Measurements from ENCODE around the gene P2RY13. TPM values are rescaled to one million over a fixed set of nuclear protein-coding genes. Genes with fewer than 3 reads are reported as not detected.
A peak's percentile ranks its signal among the peaks of the same experiment; 100 is the strongest.

P2RY13 gene
- total and polyA plus RNA-seq, 10 of the 15 experiments (the other 5 are each of a cell fraction or from before 2014, with no cell fraction given), result not detected

- ChIA-PET SMC1A (ENCODE audit: uncharacterized antibody, unreplicated experiment) (no interaction called here), RAD21 (ENCODE audit: unreplicated experiment) (no interaction called here), CTCF (interaction anchor here (0.6 to 2.4 kb wide), 4 partner anchors 9 to 129 kb away, joined by 3 to 8 read pairs (median 3); partner anchors contain the start of gene GPR171), POLR2A (no interaction called here)
- 0 out of 4 replicates have a peak, but pooled peaks cover 0 to 3% of the 10 kb centered on the region in 2 experiments for H3K27me3 ChIP-seq (replicated peaks in 1 of 2; ENCODE audit: control insufficient read depth in 2 of 2, insufficient read depth in 2 of 2, low read length in 1 of 2)
- no peak for DNase-seq (ENCODE audit: low read depth, low spot score)
- H3K4me3 ChIP-seq, result no peak overlapping the region
- H3K9ac ChIP-seq (ENCODE audit: control insufficient read depth, insufficient read depth, low read length), result no peak overlapping the region
- H3K4me2 ChIP-seq (ENCODE audit: control insufficient read depth, insufficient read depth), result no peak overlapping the region
- no peaks in the 10 kb centered on the region for H3K36me3 ChIP-seq (ENCODE audit: control insufficient read depth in 2 of 2, insufficient read depth in 2 of 2, low read length in 1 of 2)
- no TSS peak for BruUV-seq (replicated peaks)
- TF ChIP-seq TARDBP (IDR thresholded peaks at IDR 0.05; ENCODE audit: borderline replicate concordance) (no peak), MAX (IDR thresholded peaks at IDR 0.05; ENCODE audit: low read depth, low read length) (no peak), IRF4 (IDR thresholded peaks at IDR 0.05; ENCODE audit: low read depth, low read length) (no peak), RAD21 (IDR thresholded peaks at IDR 0.05; ENCODE audit: insufficient read depth, low read depth, low read length) (no peak), RAD51 (IDR thresholded peaks at IDR 0.05) (no peak), KAT2A (conservative IDR thresholded peaks at IDR 0.05; ENCODE audit: control insufficient read depth, low read depth, low read length) (no peak), JUNB (IDR thresholded peaks at IDR 0.05) (no peak), CHD1 (IDR thresholded peaks at IDR 0.05; ENCODE audit: low read depth, low read length) (no peak), USF2 (IDR thresholded peaks at IDR 0.05; ENCODE audit: borderline replicate concordance, low read depth, low read length) (no peak), POLR2A (IDR thresholded peaks at IDR 0.05; ENCODE audit: low read depth, low read length) (no peak), PKNOX1 (IDR thresholded peaks at IDR 0.05) (no peak), CBX3 (IDR thresholded peaks at IDR 0.05; ENCODE audit: borderline replicate concordance, low read depth) (no peak), NR2C2 (IDR thresholded peaks at IDR 0.05; ENCODE audit: borderline replicate concordance, control insufficient read depth, insufficient read length, low read depth) (no peak), IKZF1 (conservative IDR thresholded peaks at IDR 0.05) (no peak), CEBPB (IDR thresholded peaks at IDR 0.05; ENCODE audit: borderline replicate concordance in 1 of 2, low read depth in 2 of 2, low read length in 2 of 2) (no peak), HSF1 (IDR thresholded peaks at IDR 0.05; ENCODE audit: low read depth, low read length) (no peak), NR2F1 (conservative IDR thresholded peaks at IDR 0.05) (no peak)
- no peaks in the 10 kb centered on the region for H4K20me1 ChIP-seq (ENCODE audit: control insufficient read depth, insufficient read depth)
- H3K27ac ChIP-seq (ENCODE audit: control insufficient read depth, insufficient read depth), result no peak overlapping the region
- 76% methylated on average over 2 of the region's 2 CpGs for WGBS (ENCODE audit: insufficient coverage, insufficient replicate concordance, low lambda C conversion rate, missing lambda C conversion rate)
- no peaks in the 10 kb centered on the region for H3K4me1 ChIP-seq (ENCODE audit: control insufficient read depth, insufficient read depth, low read length)
- in situ Hi-C loops (cut with MboI) (no loop called here), intact Hi-C loops (cut with micrococcal nuclease; ENCODE audit: unreplicated experiment) (no loop called here)
- H2AFZ ChIP-seq (ENCODE audit: control insufficient read depth, low read depth, low read length), result no peak overlapping the region
- no peak for ATAC-seq
- H3K9me3 ChIP-seq (replicated peaks; ENCODE audit: control insufficient read depth, insufficient read depth, low read length), result no peaks in the 10 kb centered on the region
- FAIRE-seq, result peak; percentile 72
- H3K79me2 ChIP-seq (ENCODE audit: control insufficient read depth, insufficient read depth, low read length), result no peaks in the 10 kb centered on the region
These were observed 2.3 kb upstream of the P2RY13 start for GRCh38 chr3:151331696-151332095.
